Measurements from ENCODE around the gene MKI67.

- TF ChIP-seq EZH2 (IDR thresholded peaks at IDR 0.05): no peak
- no peak for TF ChIP-seq POLR2AphosphoS5 (IDR thresholded peaks at IDR 0.05; ENCODE audit: borderline replicate concordance, low read depth, low read length)
- TF ChIP-seq FOXP2 (optimal IDR thresholded peaks at IDR 0.05; ENCODE audit: control extremely low read depth, extremely low read length, insufficient read depth): no peak
Observed at GRCh38 chr10:128099901-128100300, 26.3 kb downstream of the MKI67 start.
